Testis (tissue), 2 donors: Measurements from ENCODE around the gene SERTAD1.

Experiments used
- POLR2A ChIP-seq: fragments of 450-650 bp; IDR thresholded peaks from one replicate; pipeline ENCODE4 v1.6.1; 2017; ENCODE audit warnings: antibody characterized with exemption, mild to moderate bottlenecking, moderate library complexity
- TF ChIP-seq, protein P1 (sequence below), 3 experiments: fragments of 450-650 bp in 2 of 3; fragments of 200-600 bp in 1 of 3; sonication (generic) in 1 of 3; IDR thresholded peaks; one replicate each; pipeline ENCODE4 v1.5.1; 2016 to 2019; ENCODE audit warnings: antibody characterized with exemption in 3 of 3, mild to moderate bottlenecking in 2 of 3, moderate library complexity in 1 of 3

DNA sequence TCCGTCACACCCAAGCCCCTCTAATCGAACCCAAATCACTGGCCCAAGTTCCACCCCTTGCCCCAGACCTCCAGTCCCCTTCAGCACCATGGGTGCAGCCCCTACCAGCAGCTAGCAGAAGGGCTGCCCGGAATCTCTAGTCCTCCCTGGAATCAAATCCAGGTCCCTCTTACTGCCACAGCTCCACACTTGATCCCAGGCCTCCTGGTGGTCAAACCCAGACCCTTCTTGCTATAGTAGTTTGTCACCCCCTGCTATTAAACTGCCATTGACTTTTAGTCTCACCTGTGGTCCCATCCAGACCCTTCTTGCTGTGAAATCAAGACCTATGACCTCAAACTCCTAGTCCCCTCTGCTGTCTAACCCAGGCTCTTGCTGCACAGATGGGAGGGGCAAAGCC, 44.5 kb downstream of the SERTAD1 start:
- TF ChIP-seq, protein P1, sequence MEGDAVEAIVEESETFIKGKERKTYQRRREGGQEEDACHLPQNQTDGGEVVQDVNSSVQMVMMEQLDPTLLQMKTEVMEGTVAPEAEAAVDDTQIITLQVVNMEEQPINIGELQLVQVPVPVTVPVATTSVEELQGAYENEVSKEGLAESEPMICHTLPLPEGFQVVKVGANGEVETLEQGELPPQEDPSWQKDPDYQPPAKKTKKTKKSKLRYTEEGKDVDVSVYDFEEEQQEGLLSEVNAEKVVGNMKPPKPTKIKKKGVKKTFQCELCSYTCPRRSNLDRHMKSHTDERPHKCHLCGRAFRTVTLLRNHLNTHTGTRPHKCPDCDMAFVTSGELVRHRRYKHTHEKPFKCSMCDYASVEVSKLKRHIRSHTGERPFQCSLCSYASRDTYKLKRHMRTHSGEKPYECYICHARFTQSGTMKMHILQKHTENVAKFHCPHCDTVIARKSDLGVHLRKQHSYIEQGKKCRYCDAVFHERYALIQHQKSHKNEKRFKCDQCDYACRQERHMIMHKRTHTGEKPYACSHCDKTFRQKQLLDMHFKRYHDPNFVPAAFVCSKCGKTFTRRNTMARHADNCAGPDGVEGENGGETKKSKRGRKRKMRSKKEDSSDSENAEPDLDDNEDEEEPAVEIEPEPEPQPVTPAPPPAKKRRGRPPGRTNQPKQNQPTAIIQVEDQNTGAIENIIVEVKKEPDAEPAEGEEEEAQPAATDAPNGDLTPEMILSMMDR (IDR thresholded peaks at IDR 0.05): no peak
- TF ChIP-seq POLR2A: no peak
